ENCODE data around the gene C1QB. TPM values are rescaled to one million over a fixed set of nuclear protein-coding genes. Genes with fewer than 3 reads are reported as not detected.

The C1QB gene
- total and polyA plus RNA-seq, 2 experiments from 2014 or later, result not detected

- Histone ChIP-seq H3K4me3 (no peak overlapping the region), H4K20me1 (replicated peaks; ENCODE audit: insufficient read depth) (no peaks in the 10 kb centered on the region), H3F3A (replicated peaks; ENCODE audit: low read depth) (no peaks in the 10 kb centered on the region), H2AFZ (0 out of 2 replicates have a peak overlapping the region, but pooled peaks have one; percentile 43), H3K4me2 (no peak overlapping the region), H3K79me2 (replicated peaks; ENCODE audit: insufficient read depth) (no peaks in the 10 kb centered on the region), H3K36me3 (ENCODE audit: insufficient read depth) (no peaks in the 10 kb centered on the region), H3K4me1 (ENCODE audit: insufficient read depth) (no peaks in the 10 kb centered on the region), H3K27ac (ENCODE audit: low read depth) (no peak overlapping the region), H3K27me3 (ENCODE audit: insufficient read depth) (no peaks in the 10 kb centered on the region), H3K9me2 (ENCODE audit: insufficient read depth) (no peaks in the 10 kb centered on the region)
- peaks cover 3% of the 10 kb centered on the region; the same call in 1 of the 3 replicates for H3K4me1 Mint-ChIP-seq
- H3K4me3 Mint-ChIP-seq, result 0 out of 3 replicates have a peak overlapping the region, but pooled peaks have one; percentile 11
- ATAC-seq, result no peak
- no peak for TF ChIP-seq POLR2AphosphoS5 (IDR thresholded peaks at IDR 0.05; ENCODE audit: low read depth)
- no peak for TF ChIP-seq EZH2 (IDR thresholded peaks at IDR 0.05; ENCODE audit: low read depth, unreplicated experiment)
- TF ChIP-seq CREB1 (CRISPR knock-in tag; IDR thresholded peaks at IDR 0.05; ENCODE audit: low read depth), result no peak
- TF ChIP-seq REST (IDR thresholded peaks at IDR 0.05; ENCODE audit: unreplicated experiment), result no peak
- no peak for TF ChIP-seq ZNF331 (CRISPR knock-in tag; IDR thresholded peaks at IDR 0.05; ENCODE audit: low read depth)
- no peak for TF ChIP-seq EZH2phosphoT487 (IDR thresholded peaks at IDR 0.05; ENCODE audit: unreplicated experiment)
- TF ChIP-seq NANOG (IDR thresholded peaks at IDR 0.05; ENCODE audit: borderline replicate concordance), result no peak
- TF ChIP-seq JUNB (IDR thresholded peaks at IDR 0.05; ENCODE audit: unreplicated experiment), result no peak
- TF ChIP-seq, protein P1, sequence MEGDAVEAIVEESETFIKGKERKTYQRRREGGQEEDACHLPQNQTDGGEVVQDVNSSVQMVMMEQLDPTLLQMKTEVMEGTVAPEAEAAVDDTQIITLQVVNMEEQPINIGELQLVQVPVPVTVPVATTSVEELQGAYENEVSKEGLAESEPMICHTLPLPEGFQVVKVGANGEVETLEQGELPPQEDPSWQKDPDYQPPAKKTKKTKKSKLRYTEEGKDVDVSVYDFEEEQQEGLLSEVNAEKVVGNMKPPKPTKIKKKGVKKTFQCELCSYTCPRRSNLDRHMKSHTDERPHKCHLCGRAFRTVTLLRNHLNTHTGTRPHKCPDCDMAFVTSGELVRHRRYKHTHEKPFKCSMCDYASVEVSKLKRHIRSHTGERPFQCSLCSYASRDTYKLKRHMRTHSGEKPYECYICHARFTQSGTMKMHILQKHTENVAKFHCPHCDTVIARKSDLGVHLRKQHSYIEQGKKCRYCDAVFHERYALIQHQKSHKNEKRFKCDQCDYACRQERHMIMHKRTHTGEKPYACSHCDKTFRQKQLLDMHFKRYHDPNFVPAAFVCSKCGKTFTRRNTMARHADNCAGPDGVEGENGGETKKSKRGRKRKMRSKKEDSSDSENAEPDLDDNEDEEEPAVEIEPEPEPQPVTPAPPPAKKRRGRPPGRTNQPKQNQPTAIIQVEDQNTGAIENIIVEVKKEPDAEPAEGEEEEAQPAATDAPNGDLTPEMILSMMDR (conservative IDR thresholded peaks at IDR 0.05; ENCODE audit: low read depth in 2 of 2), result no peak
- TF ChIP-seq, protein P2, sequence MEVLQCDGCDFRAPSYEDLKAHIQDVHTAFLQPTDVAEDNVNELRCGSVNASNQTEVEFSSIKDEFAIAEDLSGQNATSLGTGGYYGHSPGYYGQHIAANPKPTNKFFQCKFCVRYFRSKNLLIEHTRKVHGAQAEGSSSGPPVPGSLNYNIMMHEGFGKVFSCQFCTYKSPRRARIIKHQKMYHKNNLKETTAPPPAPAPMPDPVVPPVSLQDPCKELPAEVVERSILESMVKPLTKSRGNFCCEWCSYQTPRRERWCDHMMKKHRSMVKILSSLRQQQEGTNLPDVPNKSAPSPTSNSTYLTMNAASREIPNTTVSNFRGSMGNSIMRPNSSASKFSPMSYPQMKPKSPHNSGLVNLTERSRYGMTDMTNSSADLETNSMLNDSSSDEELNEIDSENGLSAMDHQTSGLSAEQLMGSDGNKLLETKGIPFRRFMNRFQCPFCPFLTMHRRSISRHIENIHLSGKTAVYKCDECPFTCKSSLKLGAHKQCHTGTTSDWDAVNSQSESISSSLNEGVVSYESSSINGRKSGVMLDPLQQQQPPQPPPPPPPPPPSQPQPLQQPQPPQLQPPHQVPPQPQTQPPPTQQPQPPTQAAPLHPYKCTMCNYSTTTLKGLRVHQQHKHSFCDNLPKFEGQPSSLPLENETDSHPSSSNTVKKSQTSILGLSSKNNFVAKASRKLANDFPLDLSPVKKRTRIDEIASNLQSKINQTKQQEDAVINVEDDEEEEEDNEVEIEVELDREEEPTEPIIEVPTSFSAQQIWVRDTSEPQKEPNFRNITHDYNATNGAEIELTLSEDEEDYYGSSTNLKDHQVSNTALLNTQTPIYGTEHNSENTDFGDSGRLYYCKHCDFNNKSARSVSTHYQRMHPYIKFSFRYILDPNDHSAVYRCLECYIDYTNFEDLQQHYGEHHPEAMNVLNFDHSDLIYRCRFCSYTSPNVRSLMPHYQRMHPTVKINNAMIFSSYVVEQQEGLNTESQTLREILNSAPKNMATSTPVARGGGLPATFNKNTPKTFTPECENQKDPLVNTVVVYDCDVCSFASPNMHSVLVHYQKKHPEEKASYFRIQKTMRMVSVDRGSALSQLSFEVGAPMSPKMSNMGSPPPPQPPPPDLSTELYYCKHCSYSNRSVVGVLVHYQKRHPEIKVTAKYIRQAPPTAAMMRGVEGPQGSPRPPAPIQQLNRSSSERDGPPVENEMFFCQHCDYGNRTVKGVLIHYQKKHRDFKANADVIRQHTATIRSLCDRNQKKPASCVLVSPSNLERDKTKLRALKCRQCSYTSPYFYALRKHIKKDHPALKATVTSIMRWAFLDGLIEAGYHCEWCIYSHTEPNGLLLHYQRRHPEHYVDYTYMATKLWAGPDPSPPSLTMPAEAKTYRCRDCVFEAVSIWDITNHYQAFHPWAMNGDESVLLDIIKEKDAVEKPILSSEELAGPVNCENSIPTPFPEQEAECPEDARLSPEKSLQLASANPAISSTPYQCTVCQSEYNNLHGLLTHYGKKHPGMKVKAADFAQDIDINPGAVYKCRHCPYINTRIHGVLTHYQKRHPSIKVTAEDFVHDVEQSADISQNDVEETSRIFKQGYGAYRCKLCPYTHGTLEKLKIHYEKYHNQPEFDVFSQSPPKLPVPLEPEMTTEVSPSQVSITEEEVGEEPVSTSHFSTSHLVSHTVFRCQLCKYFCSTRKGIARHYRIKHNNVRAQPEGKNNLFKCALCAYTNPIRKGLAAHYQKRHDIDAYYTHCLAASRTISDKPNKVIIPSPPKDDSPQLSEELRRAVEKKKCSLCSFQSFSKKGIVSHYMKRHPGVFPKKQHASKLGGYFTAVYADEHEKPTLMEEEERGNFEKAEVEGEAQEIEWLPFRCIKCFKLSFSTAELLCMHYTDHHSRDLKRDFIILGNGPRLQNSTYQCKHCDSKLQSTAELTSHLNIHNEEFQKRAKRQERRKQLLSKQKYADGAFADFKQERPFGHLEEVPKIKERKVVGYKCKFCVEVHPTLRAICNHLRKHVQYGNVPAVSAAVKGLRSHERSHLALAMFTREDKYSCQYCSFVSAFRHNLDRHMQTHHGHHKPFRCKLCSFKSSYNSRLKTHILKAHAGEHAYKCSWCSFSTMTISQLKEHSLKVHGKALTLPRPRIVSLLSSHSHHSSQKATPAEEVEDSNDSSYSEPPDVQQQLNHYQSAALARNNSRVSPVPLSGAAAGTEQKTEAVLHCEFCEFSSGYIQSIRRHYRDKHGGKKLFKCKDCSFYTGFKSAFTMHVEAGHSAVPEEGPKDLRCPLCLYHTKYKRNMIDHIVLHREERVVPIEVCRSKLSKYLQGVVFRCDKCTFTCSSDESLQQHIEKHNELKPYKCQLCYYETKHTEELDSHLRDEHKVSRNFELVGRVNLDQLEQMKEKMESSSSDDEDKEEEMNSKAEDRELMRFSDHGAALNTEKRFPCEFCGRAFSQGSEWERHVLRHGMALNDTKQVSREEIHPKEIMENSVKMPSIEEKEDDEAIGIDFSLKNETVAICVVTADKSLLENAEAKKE (CRISPR knock-in tag; IDR thresholded peaks at IDR 0.05), result no peak
- no peak for TF ChIP-seq STAT1 (IDR thresholded peaks at IDR 0.05; ENCODE audit: unreplicated experiment)
- no peak for TF ChIP-seq ETS1 (IDR thresholded peaks at IDR 0.05)
- no peak for TF ChIP-seq ZNF114 (CRISPR knock-in tag; IDR thresholded peaks at IDR 0.05)
- H3K36me3 Mint-ChIP-seq (ENCODE audit: low read depth), result no peaks in the 10 kb centered on the region
- H3K27ac Mint-ChIP-seq, result no peak overlapping the region
- no peaks in the 10 kb centered on the region; the same call in 2 of the 3 replicates for H3K9me3 Mint-ChIP-seq
- no peak for DNase-seq (ENCODE audit: low spot score)
- H3K27me3 Mint-ChIP-seq (ENCODE audit: insufficient read depth, low read depth, poor library complexity), result peaks cover 12% of the 10 kb centered on the region
These were observed 8.8 kb downstream of the C1QB start for GRCh38 chr1:22661880-22662279.

Measured in GM23338 (cell line).